GM12865 (cell line): ENCODE measurements around the gene CACNG4.

Experiments
- DNase-seq: peaks from one replicate; pipeline ENCODE4 v3.0.0; 2010; ENCODE audit warnings: low read depth
- H3K4me3 ChIP-seq: 2 replicates; pipeline ENCODE4 v1.5.1; 2011; ENCODE audit warnings: mild to moderate bottlenecking, low read depth, low read length, control low read depth
- TF ChIP-seq, protein P1 (sequence below): IDR thresholded peaks from 2 replicates; pipeline ENCODE4 v1.5.1; 2011; ENCODE audit warnings: low read length, control low read depth, low read depth, inconsistent platforms; ENCODE audit not compliant: insufficient read depth; ENCODE audit errors: missing control alignments

The CACNG4 gene

DNA sequence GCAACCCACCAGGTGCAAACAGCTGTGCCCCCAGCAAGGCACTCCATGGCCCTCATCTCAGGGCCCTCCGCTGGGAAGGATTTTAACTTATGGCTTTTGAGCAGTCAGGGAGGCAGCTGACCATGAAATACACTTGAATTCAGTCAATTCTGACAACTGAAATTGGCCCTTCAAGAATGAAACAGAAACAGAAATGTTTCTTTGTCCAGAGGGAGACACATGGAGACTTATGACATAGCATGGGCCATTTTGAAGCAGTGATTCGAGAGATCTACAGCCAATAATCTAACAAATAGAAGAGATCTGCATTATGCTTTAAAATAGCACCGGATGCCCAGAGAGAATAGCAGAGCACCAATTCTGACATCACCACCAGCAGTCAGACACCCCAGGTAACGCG is 87.3 kb downstream of the CACNG4 start:
- H3K4me3 ChIP-seq = no peak overlapping the region
- TF ChIP-seq, protein P1, sequence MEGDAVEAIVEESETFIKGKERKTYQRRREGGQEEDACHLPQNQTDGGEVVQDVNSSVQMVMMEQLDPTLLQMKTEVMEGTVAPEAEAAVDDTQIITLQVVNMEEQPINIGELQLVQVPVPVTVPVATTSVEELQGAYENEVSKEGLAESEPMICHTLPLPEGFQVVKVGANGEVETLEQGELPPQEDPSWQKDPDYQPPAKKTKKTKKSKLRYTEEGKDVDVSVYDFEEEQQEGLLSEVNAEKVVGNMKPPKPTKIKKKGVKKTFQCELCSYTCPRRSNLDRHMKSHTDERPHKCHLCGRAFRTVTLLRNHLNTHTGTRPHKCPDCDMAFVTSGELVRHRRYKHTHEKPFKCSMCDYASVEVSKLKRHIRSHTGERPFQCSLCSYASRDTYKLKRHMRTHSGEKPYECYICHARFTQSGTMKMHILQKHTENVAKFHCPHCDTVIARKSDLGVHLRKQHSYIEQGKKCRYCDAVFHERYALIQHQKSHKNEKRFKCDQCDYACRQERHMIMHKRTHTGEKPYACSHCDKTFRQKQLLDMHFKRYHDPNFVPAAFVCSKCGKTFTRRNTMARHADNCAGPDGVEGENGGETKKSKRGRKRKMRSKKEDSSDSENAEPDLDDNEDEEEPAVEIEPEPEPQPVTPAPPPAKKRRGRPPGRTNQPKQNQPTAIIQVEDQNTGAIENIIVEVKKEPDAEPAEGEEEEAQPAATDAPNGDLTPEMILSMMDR = no peak
- peak; percentile 60 for DNase-seq

DNA sequence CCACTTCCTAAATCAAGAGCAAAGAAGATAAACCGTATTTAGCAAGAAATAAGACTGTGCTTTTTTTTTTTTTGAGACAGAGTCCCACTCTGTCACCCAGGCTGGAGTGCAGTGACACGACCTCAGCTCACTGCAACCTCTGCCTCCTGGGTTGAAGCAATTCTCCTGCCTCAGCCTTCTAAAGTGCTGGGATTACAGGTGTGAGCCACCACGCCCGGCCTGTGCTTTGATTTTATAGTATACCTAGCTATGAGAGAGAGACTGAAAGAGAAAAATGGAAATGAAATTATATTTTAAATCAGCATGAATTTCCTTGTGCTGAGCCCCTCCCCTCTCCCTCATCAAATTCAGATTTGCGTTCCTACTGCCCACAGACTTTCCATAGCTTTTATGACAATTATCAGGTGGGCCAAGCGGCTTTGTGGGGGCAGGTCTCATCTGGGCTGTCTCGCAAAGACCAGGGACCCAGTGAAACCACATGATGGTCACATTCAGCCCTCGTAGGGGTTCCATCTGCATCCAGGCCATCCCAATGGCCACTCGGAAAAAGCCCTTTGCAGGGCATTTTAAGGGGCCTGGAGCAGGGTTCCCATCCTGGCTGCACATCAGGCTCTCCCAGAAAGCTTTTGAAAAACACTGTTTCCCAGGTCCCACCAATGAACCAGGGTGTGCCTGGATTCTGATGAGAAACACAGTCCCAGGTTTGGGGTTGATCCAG is 88.4 kb downstream of the CACNG4 start:
- DNase-seq = no peak
- TF ChIP-seq, protein P1 = no peak

DNA sequence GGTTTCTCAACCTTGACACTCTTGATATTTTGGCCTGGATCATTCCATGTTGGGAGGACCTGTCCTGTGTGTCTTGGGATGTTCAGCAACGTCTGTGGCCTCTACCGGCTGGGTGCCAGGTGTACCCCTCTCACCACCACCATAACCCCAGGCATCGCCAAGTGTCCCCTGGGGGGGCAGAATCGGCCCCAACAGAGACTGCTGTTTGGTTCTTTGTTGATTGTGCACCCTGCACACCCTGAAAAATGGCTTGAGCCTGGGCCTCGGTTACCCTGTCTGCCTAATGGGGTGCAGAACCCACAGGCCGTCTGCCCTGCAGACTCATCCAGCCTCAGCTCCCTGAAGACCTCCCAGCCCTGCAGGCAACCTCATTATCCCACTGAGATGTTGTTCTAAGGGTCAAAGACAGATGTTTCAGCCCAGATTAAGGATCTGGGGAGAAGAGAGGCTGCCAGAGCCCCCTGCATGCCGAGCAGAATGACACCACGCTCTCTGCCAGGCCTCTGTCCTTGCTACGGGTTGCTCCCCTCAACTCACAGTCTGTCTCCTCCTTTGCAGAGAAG is 89.0 kb downstream of the CACNG4 start:
- DNase-seq = no peak
- no peak overlapping the region for H3K4me3 ChIP-seq
- TF ChIP-seq, protein P1 = no peak

More for the DNA sequence above, 88.4 kb downstream of the CACNG4 start:
- no peak overlapping the region for H3K4me3 ChIP-seq

DNA sequence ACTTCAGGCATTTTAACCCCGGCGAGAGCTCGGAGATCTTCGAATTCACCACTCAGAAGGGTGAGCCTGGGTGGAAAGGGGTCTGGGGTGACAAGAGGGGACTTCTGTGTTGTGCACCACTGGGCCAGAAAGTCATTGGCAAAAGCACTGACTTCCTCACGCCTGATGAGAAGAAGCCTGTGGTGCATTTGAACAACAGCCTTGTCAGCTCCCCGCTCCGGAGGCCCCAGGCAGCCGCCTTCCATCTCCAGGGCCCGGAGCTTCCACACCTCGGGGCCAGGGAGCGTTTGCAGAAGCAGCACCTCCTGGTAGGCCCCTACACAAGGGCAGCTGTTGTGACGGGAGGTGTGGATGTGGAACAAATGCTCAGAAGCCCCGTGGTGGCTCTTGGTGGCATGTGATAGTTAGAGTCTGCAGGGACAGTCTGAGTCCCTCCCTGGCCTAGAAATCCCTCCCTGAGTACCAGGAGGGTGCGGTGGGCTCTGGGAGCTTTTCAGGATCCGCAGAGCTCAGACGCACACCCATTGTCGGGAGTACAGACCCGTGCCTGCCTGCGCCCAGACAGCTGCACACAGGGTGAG is 89.6 kb downstream of the CACNG4 start:
- H3K4me3 ChIP-seq = no peak overlapping the region
- TF ChIP-seq, protein P1 = no peak
- no peak for DNase-seq

DNA sequence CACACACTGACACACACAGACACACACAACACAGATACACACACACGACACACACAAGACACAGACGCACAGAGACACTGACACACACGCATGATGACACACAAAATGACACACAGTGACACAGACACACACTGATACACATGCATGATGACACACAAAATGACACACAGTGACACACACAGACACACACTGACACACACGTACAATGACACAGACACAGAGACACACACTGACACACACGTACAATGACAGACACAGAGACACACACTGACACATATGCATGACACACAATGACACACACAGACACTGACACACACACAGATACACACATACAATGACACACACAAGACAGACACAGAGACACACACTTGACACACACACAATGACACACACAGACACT is 90.1 kb downstream of the CACNG4 start:
- no peak overlapping the region for H3K4me3 ChIP-seq
- DNase-seq = no peak
- TF ChIP-seq, protein P1 = no peak

DNA sequence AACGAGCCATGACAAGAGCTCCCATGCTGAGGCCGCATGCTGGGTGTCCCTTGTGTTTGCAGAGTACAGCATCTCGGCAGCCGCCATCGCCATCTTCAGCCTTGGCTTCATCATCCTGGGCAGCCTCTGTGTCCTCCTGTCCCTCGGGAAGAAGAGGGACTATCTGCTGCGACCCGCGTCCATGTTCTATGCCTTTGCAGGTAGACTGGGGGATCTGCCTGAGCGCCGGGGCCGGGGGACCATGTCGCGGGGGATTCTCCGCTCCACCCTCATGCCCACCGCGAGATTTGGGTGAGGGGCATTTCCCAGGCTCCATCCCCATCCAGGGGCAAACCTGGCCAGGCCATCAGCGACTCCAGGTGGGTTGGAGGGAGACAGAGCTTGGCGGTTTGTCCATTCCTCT is 90.5 kb downstream of the CACNG4 start:
- no peak overlapping the region for H3K4me3 ChIP-seq
- TF ChIP-seq, protein P1 = no peak
- no peak for DNase-seq
